GM23248 (cell line): ENCODE measurements around the gene NCSTN. TPM values are rescaled to one million over a fixed set of nuclear protein-coding genes. Genes with fewer than 3 reads are reported as not detected.

Experiments
- DNase-seq: peaks from one replicate; pipeline ENCODE4 v3.0.0-alpha.2; 2015
- H2AFZ ChIP-seq: fragments of 200-600 bp; sonication (generic); 2 replicates; pipeline ENCODE4 v1.6.1; 2016; ENCODE audit warnings: antibody characterized with exemption
- H3F3A ChIP-seq: fragments of 200-600 bp; sonication (generic); 2 replicates; pipeline ENCODE4 v1.6.1; 2016; ENCODE audit warnings: mild to moderate bottlenecking, antibody characterized with exemption, mixed run types; ENCODE audit not compliant: insufficient read depth
- H3K27ac ChIP-seq: fragments of 200-600 bp; sonication (generic); 2 replicates; pipeline ENCODE4 v1.5.1; 2016; ENCODE audit warnings: mild to moderate bottlenecking
- H3K27me3 ChIP-seq: fragments of 200-600 bp; sonication (generic); replicated peaks from 2 replicates; pipeline ENCODE4 v1.6.1; 2016; ENCODE audit warnings: mild to moderate bottlenecking; ENCODE audit not compliant: insufficient read depth
- H3K36me3 ChIP-seq: fragments of 200-600 bp; sonication (generic); 2 replicates; pipeline ENCODE4 v1.6.1; 2016; ENCODE audit warnings: low read depth, mild to moderate bottlenecking
- H3K4me1 ChIP-seq: fragments of 200-600 bp; sonication (generic); 2 replicates; pipeline ENCODE4 v1.6.1; 2016; ENCODE audit warnings: mild to moderate bottlenecking; ENCODE audit not compliant: insufficient read depth
- H3K4me2 ChIP-seq: fragments of 200-600 bp; sonication (generic); one replicate; pipeline ENCODE4 v1.6.1; 2016; ENCODE audit warnings: mild to moderate bottlenecking; ENCODE audit not compliant: unreplicated experiment
- H3K4me3 ChIP-seq: fragments of 200-600 bp; sonication (generic); 2 replicates; pipeline ENCODE4 v1.5.1; 2016; ENCODE audit warnings: mild to moderate bottlenecking
- H3K79me2 ChIP-seq: fragments of 200-600 bp; sonication (generic); 2 replicates; pipeline ENCODE4 v1.6.1; 2016; ENCODE audit warnings: mild to moderate bottlenecking; ENCODE audit not compliant: insufficient read depth
- H3K9ac ChIP-seq: fragments of 200-600 bp; sonication (generic); 2 replicates; pipeline ENCODE4 v1.6.1; 2016; ENCODE audit warnings: mild to moderate bottlenecking
- H3K9me2 ChIP-seq: fragments of 200-600 bp; sonication (generic); 2 replicates; pipeline ENCODE4 v1.6.1; 2016; ENCODE audit warnings: mixed run types, mild to moderate bottlenecking, moderate library complexity; ENCODE audit not compliant: insufficient read depth
- H3K9me3 ChIP-seq: fragments of 200-600 bp; sonication (generic); one replicate; pipeline ENCODE4 v1.6.1; 2017; ENCODE audit warnings: low read depth
- H4K20me1 ChIP-seq: fragments of 200-600 bp; sonication (generic); 2 replicates; pipeline ENCODE4 v1.6.0; 2016; ENCODE audit not compliant: insufficient read depth
- EZH2 ChIP-seq: fragments of 200-600 bp; sonication (generic); IDR thresholded peaks from 2 replicates; pipeline ENCODE4 v1.6.1; 2018; ENCODE audit warnings: antibody characterized with exemption, mild to moderate bottlenecking; ENCODE audit not compliant: insufficient read depth, poor library complexity, severe bottlenecking
- EZH2phosphoT487 ChIP-seq: fragments of 200-600 bp; sonication (generic); IDR thresholded peaks from 2 replicates; pipeline ENCODE4 v1.6.1; 2018; ENCODE audit warnings: antibody characterized with exemption, moderate library complexity, mild to moderate bottlenecking, low read depth; ENCODE audit not compliant: insufficient read depth
- WGBS, 2 experiments: methylation state at CpG; one replicate each; pipeline ENCODE4 v1.1.6; 2015 to 2017; ENCODE audit warnings: low lambda C conversion rate in 2 of 2, low coverage in 1 of 2; ENCODE audit errors: missing lambda C conversion rate in 2 of 2; 5-methylcytosine and 5-hydroxymethylcytosine counted together
- in situ Hi-C: fragments of 300-500 bp; cut with MboI; formaldehyde crosslinking; loops from 2 replicates; pipeline ENCODE4 v1.15.0; 2020
- polyA plus RNA-seq: library from polyadenylated mRNA; unstranded; fragments of >200 nt; fragmentation: Nextera tagmentation; extraction: Ambion mirVana; gene quantifications from 2 replicates; pipeline ENCODE4 v1.2.1, GENCODE V29; 2016
- total RNA-seq: library from RNA; depleted of rRNA; stranded (reverse); fragments of >200 nt; shearing (Covaris generic); gene quantifications from 2 replicates; pipeline ENCODE4 v1.2.3, GENCODE V29; 2014

The NCSTN gene
- total and polyA plus RNA-seq, 2 experiments from 2014 or later, result 104 to 138 TPM

DNA sequence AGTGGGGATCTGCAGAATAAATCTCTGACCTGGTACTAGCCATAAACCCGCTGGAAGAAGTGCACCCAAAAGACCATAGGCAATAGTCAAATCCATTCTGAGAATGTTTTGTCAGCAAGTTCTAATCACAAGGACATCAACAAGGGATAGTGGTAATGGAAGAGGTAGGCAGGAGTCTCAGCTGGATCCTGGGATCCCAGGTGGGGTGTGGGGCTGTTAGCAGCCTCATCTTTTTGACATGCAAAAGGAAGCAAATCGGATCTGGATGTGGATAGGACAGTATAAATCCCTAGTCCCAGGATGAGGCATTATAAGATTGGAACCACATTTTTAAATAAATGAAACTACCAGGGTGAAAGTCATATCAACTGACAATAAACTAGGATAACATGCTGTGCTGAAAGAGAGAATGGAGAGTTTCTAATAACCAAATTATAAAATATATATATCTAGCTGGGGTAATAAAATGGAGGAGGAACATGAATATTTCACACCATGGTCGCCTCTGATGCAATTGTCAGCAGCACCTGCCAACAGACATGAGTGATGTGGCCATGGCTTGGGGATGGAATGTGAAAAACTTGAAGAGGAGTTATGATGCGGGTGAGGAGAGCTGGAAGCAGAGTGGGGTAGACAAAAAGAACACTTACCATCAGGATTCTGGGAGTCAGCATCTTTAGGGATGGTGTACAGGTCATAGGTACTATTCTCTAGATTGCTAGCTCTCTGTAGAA is 34.6 kb upstream of the NCSTN start:
- Histone ChIP-seq H3K79me2 (peaks cover 78% of the 10 kb centered on the region), H3K27me3 (no peaks in the 10 kb centered on the region), H3K36me3 (peaks cover 91% of the 10 kb centered on the region), H3K9me2 (no peaks in the 10 kb centered on the region), H3K9ac (peak overlapping the region; percentile 78; the same call in 1 of the 2 replicates), H3K27ac (peak overlapping the region; percentile 98), H3K4me2 (peak overlapping the region; percentile 67), H2AFZ (no peak overlapping the region), H3K4me1 (peaks cover 20% of the 10 kb centered on the region), H3K4me3 (no peak overlapping the region), H3F3A (peaks cover 50% of the 10 kb centered on the region), H3K9me3 (no peaks in the 10 kb centered on the region), H4K20me1 (no peaks in the 10 kb centered on the region)
- TF ChIP-seq EZH2 (no peak), EZH2phosphoT487 (no peak)
- WGBS, 2 experiments, result 74 to 79% methylated on average over 4 of the region's 4 CpGs
- DNase-seq, result peak; percentile 39
- in situ Hi-C loops, result no loop called here

DNA sequence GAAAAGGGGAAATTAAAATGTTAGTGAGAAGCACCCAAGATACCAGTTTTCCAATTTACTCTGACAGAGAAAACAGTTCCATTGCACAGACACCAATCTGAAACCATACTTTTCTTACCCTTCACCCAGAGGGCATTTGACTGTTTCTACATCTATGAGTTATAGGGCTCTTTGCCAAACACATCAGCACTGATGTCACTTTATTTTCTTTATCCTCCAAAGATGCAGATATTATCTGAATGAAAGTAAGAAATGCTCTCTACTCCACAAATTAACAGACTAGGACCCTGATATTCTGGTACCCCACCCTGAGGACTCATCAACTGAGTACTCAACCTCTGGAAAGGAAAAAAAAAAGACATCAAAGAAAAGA is 34.0 kb upstream of the NCSTN start:
- TF ChIP-seq EZH2phosphoT487 (no peak), EZH2 (no peak)
- Histone ChIP-seq H4K20me1 (no peaks in the 10 kb centered on the region), H3K9me2 (no peaks in the 10 kb centered on the region), H3K27ac (peak overlapping the region; percentile 98), H3K79me2 (peaks cover 78% of the 10 kb centered on the region), H3F3A (peaks cover 50% of the 10 kb centered on the region), H3K27me3 (no peaks in the 10 kb centered on the region), H2AFZ (no peak overlapping the region), H3K4me1 (peaks cover 20% of the 10 kb centered on the region), H3K9ac (peak overlapping the region; percentile 78), H3K4me3 (peak overlapping the region; percentile 28; the same call in 1 of the 2 replicates), H3K9me3 (no peaks in the 10 kb centered on the region), H3K4me2 (peak overlapping the region; percentile 67), H3K36me3 (peaks cover 91% of the 10 kb centered on the region)
- in situ Hi-C loops, result no loop called here
- DNase-seq, result peak; percentile 91

DNA sequence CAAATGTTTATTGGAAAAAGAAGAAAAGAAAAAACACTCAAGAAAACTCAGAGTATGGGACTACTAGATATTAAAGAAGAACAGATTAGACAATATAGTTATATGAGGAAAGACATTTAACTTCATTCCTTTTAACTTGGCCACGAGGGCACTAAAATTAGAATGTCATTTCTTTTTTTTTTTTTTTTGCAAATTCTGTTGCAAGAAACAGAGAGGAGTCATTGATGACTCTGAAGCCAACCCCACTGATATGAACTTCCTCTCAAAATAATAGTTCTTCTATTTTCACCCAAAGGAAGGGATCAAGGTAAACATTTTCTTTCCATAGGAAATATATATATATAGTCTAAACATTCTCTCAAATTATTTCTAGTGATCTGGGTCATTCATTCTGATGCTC is 33.6 kb upstream of the NCSTN start:
- peaks cover 78% of the 10 kb centered on the region for H3K79me2 ChIP-seq
- peak; percentile 73 for DNase-seq
- H3K9me3 ChIP-seq, result no peaks in the 10 kb centered on the region
- peak overlapping the region; percentile 78 for H3K9ac ChIP-seq
- H3F3A ChIP-seq, result peaks cover 54% of the 10 kb centered on the region
- no peaks in the 10 kb centered on the region for H3K9me2 ChIP-seq
- peak overlapping the region; percentile 98 for H3K27ac ChIP-seq
- no peaks in the 10 kb centered on the region for H3K27me3 ChIP-seq
- no peaks in the 10 kb centered on the region for H4K20me1 ChIP-seq
- 2 to 5% methylated on average over 1 of the region's 1 CpG for WGBS, 2 experiments
- H3K4me3 ChIP-seq, result peak overlapping the region; percentile 28; the same call in 1 of the 2 replicates
- peaks cover 89% of the 10 kb centered on the region for H3K36me3 ChIP-seq
- in situ Hi-C loops, result no loop called here
- no peak overlapping the region for H2AFZ ChIP-seq
- TF ChIP-seq EZH2phosphoT487, result no peak
- H3K4me1 ChIP-seq, result peaks cover 20% of the 10 kb centered on the region
- peak overlapping the region; percentile 67 for H3K4me2 ChIP-seq

DNA sequence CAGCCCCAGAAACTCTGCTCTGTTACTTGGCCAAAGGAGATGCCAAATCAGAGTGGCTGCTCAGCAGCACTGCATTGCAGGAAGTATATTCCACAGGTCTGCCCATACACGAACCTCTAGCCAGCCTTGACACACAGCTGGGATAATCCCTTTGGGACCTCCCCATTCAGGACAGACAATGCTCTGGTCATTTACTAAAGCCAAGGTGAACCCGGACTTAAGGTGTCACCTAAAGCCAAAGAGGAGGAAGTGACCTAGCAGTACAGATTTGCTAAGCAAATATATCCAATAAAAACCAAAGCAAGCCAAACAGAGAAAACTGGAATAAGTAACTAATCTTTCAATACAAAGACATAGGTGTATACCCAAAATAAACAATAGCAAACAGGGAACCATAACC is 27.8 kb upstream of the NCSTN start:
- H3F3A ChIP-seq, result peaks cover 44% of the 10 kb centered on the region
- H3K79me2 ChIP-seq, result peaks cover 89% of the 10 kb centered on the region
- in situ Hi-C loops, result no loop called here
- TF ChIP-seq EZH2phosphoT487, result no peak
- peaks cover 6% of the 10 kb centered on the region for H3K4me1 ChIP-seq
- no peak overlapping the region for H2AFZ ChIP-seq
- 52 to 78% methylated on average over 2 of the region's 2 CpGs for WGBS, 2 experiments
- H3K9ac ChIP-seq, result no peak overlapping the region
- H3K9me2 ChIP-seq, result no peaks in the 10 kb centered on the region
- no peak overlapping the region for H3K4me2 ChIP-seq
- no peaks in the 10 kb centered on the region for H3K9me3 ChIP-seq
- H3K4me3 ChIP-seq, result no peak overlapping the region
- no peaks in the 10 kb centered on the region for H3K27me3 ChIP-seq
- peaks cover 6% of the 10 kb centered on the region; the same call in 1 of the 2 replicates for H4K20me1 ChIP-seq
- H3K27ac ChIP-seq, result 0 out of 2 replicates have a peak overlapping the region, but pooled peaks have one; percentile 9
- DNase-seq, result no peak
- H3K36me3 ChIP-seq, result peaks cover 84% of the 10 kb centered on the region

DNA sequence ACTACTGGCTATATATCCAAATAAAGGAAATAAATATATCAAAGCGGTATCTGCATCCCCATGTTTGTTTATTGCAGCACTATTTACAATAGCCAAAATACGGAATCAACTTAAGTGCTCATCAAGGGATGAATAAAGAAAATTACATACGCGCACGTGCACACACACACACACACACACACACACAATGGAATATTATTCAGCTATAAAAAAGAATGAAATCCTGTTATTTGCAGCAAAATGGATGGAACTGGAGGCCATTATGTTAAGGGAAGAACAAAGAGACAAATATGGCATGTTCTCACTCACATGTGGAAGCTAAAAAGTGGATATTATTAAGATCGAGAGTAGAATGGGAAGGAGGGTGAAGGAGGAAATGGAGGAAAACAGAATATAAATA is 20.4 kb upstream of the NCSTN start:
- Histone ChIP-seq H3K9ac (no peak overlapping the region), H4K20me1 (peaks cover 6% of the 10 kb centered on the region; the same call in 1 of the 2 replicates), H3K9me3 (no peaks in the 10 kb centered on the region), H3K27me3 (no peaks in the 10 kb centered on the region), H3K36me3 (peaks cover 79% of the 10 kb centered on the region), H3K4me1 (no peaks in the 10 kb centered on the region), H3K27ac (no peak overlapping the region), H3K79me2 (peaks cover 98% of the 10 kb centered on the region), H2AFZ (no peak overlapping the region), H3K4me3 (no peak overlapping the region), H3K4me2 (no peak overlapping the region), H3K9me2 (no peaks in the 10 kb centered on the region), H3F3A (peaks cover 30% of the 10 kb centered on the region; the same call in 1 of the 2 replicates)
- in situ Hi-C loops, result no loop called here
- no peak for DNase-seq
- TF ChIP-seq EZH2, result no peak
- TF ChIP-seq EZH2phosphoT487, result no peak
- 96 to 98% methylated on average over 6 of the region's 6 CpGs for WGBS, 2 experiments
